Activated gamma-delta T cell treated with Interleukin-2 at 50 U/mL for 16 hours (primary cell): ENCODE measurements around the gene SMARCD1.
"Not testable (repeated sequence)": the region's sequence is repeated elsewhere in the genome, so short reads cannot be mapped to it uniquely, and the experiment has no call there.

Experiments
- DNase-seq: peaks from one replicate; pipeline ENCODE4 v3.0.0-alpha.2; 2020

SMARCD1 gene

DNA sequence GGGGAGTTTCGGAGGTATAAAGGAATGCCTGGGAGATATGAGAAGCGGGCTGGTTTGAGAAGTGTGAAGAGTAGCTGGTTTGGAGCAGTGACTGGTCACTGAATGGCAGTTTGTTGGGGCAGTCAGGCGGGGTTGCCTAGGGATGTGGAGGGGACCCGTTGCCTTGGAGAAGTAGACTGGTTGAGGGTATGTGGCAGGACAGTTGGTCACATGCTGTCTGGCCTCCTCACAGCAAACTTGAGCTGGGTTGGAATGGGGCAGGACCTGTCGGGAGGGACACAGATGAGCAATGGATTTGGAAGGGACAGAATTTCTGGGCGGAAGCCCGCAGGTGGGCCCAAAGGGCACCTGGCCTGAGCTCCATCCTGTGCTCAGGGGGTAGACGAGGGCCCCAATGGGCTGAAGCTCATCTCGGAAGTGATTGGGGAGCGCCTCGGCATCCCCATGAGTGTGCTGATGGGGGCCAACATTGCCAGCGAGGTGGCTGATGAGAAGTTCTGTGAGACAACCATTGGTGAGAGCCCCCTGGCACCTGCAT lies 20.8 kb downstream of the SMARCD1 start:
- no peak for DNase-seq

GRCh38 chr12:50106907-50107306 lies 21.8 kb downstream of the SMARCD1 start:
- no peak for DNase-seq

DNA sequence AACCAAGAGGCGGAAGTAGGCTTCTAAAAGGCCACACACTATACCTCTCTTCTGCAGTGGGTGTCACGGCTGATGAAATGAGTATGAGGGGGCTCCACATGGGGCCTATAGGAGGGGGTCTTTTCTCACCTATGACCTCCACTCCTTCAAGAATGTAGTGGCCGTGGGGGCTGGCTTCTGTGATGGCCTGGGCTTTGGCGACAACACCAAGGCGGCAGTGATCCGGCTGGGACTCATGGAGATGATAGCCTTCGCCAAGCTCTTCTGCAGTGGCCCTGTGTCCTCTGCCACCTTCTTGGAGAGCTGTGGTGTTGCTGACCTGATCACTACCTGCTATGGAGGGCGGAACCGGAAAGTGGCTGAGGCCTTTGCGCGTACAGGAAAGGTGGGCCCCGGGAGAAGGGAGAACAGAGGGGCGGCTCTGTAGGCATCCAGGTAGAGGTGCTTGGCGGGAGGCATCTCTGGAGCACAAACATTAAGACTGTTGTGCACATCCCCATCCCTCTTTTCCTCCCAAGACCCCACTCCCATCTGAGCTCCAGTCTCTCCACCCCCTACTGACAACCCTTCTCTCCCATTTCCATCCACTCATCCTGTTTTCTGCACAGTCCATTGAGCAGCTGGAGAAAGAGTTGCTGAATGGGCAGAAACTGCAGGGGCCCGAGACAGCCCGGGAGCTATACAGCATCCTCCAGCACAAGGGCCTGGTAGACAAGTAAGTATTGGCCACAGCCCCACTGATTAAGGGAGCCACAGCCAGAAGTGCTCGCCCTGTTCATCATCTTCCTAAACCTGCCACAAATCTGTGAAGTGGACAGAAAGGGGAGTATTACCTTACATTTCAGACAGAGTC lies 22.5 kb downstream of the SMARCD1 start:
- DNase-seq = no peak

- no peak for DNase-seq
These were observed 24.2 kb downstream of the SMARCD1 start for GRCh38 chr12:50109319-50109718.

GRCh38 chr12:50110127-50110761 lies 25.1 kb downstream of the SMARCD1 start:
- DNase-seq = no peak

- no peak for DNase-seq
These were observed 25.7 kb downstream of the SMARCD1 start for GRCh38 chr12:50110762-50111351.

- DNase-seq = no peak
These were observed 26.2 kb downstream of the SMARCD1 start for GRCh38 chr12:50111395-50111692.

- peak; percentile 99 for DNase-seq
These were observed 26.7 kb downstream of the SMARCD1 start, which contains the start of gene COX14 for GRCh38 chr12:50111693-50112455. Gene COX14 (plus strand): TSS chr12:50112236. CDS start chr12:50120044, 7,808 bp downstream.

DNA sequence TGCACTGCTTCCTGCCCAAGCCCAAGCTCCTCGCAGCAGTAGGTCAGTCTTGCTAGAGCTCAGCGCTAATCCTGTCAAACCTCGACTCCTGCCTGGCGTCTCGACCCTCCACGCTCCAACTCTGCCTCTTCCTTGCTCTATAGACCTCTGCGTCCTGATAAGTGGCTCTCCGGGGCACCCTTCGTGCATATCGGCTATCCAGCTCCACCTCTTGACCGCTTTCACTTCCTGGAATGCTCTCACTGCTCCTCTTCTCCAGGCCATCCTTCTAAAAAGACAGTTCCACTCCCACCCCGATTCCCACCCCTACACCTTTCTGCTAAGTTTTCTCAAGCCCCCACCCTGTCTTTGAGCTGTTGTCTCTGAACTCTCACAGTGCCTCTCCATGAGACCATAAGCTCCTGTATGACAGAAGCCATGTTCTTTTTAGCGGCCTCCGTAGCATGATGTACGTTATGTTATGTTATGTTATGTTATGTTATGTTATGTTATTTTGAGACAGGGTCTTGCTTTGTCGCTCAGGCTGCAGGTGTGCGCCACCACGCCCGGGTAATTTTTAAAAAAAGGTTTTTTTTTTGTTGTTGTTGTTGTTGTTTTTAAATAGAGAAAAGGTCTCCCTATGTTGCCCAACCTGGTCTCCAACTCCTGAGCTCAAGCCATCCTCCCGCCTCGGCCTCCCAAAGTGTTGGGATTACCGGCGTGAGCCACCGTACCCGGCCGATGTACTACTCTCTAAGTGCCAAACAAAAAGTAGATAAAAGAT lies 27.5 kb downstream of the SMARCD1 start:
- no peak for DNase-seq

DNA sequence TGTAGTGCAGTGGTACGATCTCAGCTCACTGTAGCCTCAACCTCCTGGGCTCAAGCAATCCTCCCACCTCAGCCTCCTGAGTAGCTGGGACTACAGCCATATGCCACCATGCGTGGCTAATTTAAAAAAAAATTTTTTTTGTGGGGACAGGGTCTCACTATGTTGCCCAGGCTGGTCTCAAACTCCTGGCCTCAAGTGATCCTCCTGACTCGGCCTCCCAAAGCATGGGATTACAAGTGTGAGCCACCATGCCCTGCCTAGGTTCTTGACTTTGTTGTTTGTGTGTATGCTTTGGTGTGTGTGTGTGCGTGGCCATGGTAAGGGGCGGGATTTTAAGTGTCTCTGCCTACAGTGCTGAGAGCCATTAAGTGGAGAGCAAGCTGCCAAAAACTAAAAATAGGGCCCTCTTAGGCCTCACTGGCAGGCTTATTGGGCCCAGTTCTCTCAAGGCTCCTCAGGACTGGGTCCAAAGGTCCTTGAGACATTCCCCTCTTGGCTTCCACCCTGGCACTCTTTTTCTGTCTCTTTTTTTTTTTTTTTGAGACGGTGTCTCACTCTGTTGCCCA lies 32.0 kb downstream of the SMARCD1 start:
- no peak for DNase-seq

- no peak for DNase-seq
These were observed 34.2 kb downstream of the SMARCD1 start for GRCh38 chr12:50119387-50119786.

DNA sequence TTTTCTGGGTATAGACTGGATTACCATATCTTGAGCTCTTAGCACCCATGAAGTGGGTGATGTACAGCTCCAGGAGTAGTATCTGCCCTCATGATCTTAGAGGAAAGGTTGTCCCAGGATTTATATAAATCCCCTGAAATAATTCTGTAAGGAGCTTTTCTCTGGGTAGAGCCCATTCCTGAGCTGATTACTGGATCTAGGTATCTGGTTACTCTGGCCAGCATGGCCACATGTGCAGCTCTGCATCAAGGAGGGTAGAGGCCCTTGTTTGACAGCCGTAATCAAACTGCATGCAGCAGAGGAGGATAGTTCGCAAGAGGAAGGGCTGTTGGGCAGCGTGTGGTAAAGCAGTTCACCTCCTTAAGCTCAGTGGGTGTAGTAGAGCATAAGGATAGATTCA lies 35.4 kb downstream of the SMARCD1 start:
- DNase-seq = no peak

DNA sequence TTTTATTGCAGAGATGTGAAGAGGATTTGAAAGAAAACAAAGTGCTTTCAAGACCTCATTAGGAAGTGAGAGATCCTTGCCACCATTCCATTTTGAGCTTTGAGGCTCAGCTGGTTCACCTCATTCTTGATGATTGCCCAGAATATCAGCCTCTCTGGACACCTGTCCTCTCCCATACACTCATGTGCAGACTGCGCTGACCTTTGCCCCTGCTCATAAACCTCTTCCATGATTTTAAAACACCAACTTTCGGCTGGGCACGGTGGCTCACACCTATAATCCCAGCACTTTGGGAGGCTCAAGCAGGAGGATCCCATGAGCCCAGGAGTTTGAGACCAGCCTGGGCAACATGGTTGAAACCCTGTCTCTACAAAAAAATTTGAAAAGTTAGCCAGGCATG lies 35.8 kb downstream of the SMARCD1 start:
- DNase-seq = no peak

DNA sequence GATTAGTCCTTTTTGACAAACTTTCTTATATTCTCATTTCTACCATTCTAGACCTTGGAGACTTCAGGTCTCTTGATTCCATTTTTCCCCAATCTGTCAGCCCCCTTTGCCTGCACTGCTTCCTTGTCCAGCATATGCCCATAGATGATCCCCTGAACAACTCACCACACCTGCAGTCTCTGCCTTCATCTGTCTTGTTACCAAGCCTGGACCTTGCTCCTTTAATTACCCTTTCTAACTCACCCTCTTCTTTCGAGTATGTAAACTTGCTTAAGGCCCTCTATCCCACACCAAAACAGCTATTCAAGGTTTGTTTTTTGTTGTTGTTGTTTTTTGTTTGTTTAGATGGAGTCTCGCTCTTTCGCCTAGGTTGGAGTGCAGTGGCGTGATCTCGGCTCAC lies 36.5 kb downstream of the SMARCD1 start:
- no peak for DNase-seq

DNA sequence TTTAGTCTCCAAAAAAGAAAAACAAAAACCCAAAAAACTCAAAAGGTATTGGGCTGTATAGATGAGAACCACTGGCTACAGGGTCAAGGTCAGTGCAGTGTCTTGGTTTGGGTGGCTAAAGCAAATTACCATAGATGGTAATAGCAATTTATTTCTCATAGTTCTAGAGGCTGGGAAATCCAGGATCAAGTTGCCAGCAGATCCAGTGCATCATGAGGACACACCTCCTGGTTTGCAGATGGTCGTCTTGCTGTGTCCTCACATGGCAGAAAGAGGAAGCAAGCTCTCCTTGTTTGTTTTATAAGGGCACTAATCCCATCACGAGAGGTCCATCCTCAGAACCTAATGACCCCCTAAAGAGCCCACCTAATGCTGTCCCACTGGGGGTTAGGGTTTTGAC lies 38.1 kb downstream of the SMARCD1 start:
- DNase-seq = no peak

DNA sequence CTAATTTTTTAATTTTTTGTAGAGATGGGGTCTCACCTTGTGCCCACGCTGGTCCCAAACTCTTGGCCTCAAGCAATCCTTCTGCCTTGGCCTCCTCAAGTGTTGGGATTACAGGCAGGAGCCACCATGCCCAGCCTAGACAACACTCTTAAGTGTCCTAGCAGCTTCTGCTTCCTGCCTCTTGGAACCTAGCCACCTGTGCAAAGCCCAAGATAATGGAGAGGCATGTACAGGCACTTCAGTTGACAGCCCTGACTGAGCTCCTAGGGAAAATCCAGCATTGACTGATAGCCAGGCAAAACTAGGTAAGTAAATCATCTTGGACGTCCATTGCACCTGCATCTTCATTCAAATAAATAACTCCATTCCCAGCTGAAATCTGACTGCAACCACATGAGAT lies 42.4 kb downstream of the SMARCD1 start:
- DNase-seq = no peak

- DNase-seq = no peak
These were observed 44.1 kb downstream of the SMARCD1 start for GRCh38 chr12:50129290-50129689.

- no peak for DNase-seq
These were observed 47.5 kb downstream of the SMARCD1 start for GRCh38 chr12:50132505-50133135.

- no peak for DNase-seq
These were observed 57.9 kb downstream of the SMARCD1 start for GRCh38 chr12:50142993-50143392.

- no peak for DNase-seq
These were observed 60.3 kb downstream of the SMARCD1 start for GRCh38 chr12:50145439-50145838.

DNA sequence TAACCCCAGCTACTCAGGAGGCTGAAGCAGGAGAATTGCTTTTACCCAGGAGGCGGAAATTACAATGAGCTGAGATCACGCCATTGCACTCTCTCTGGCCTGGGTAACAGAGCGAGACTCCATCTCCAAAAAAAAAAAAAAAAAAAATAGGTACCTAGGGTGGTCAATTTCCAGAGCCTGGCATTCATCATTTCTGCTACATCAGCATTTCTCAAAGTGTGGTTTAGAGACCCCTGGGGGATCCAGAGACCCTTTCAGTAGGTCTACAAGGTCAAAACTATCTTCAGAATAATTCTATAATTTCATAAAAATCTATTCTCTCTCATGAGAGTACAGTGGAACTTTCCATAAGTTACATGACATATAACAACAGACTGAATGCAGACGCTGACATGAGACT lies 62.1 kb downstream of the SMARCD1 start:
- DNase-seq = no peak

GRCh38 chr12:50148011-50148410 lies 62.9 kb downstream of the SMARCD1 start:
- not testable (repeated sequence) for DNase-seq
